ENCODE data around the gene TSPYL6. TPM values are rescaled to one million over a fixed set of nuclear protein-coding genes. Genes with fewer than 3 reads are reported as not detected.
A peak's percentile ranks its signal among the peaks of the same experiment; 100 is the strongest.

Gene TSPYL6
- total RNA-seq, 2 donors from 2014 or later: not detected

GRCh38 chr2:54208364-54209240 is 47.4 kb downstream of the TSPYL6 start:
- DNase-seq (no peak), ATAC-seq (peak in 1 of 2 donors; percentile 40)
- intact Hi-C loops (cut with DNase I): loop anchor here in 1 of 2 donors (10.0 kb wide), 2 partner anchors 246 to 316 kb away; partner anchors contain the start of gene SPTBN1

DNA sequence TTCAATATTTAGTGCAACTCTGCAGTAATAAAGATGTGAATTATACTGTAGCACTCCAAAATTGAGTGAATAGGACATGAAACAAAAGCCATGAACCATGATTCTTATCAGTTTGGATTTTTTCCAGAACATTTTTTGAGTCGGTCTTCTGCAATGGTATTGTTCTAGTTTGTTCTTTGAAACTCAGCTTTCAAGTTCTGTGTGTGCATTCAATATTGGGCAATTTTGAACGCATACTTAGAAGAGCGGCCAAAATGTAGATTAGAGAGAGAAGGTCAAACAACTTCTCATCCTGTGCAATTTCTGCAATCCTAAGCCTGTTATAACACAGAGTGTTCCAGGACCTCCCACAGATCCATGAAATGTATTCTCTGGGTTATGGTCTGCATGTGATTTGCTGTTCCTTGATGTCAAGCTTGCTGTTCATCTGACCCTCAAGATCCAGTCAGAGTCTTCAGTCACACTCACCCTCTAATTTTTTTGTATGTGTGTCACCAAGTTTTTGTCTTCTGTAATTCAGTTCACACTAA is 48.3 kb downstream of the TSPYL6 start:
- peak in 1 of 2 donors; percentile 12 for ATAC-seq
- no peak for DNase-seq
- intact Hi-C loops (cut with DNase I): loop anchor here in 1 of 2 donors (10.0 kb wide), 2 partner anchors 247 to 317 kb away; partner anchors contain the start of gene SPTBN1

- intact Hi-C loops (cut with DNase I): loop anchor here in 1 of 2 donors (10.0 kb wide), 2 partner anchors 248 to 318 kb away; partner anchors contain the start of gene SPTBN1
- ATAC-seq (peak in 1 of 2 donors; percentile 40), DNase-seq (no peak)
These were observed 49.4 kb downstream of the TSPYL6 start for GRCh38 chr2:54206596-54206995.

GRCh38 chr2:54204476-54204875 is 51.6 kb downstream of the TSPYL6 start:
- intact Hi-C loops (cut with DNase I): loop anchor here in 1 of 2 donors (10.0 kb wide), 2 partner anchors 250 to 320 kb away; partner anchors contain the start of gene SPTBN1
- ATAC-seq: no peak

More at GRCh38 chr2:54204476-54204875, 51.6 kb downstream of the TSPYL6 start:
- DNase-seq: no peak

Other genes starting within 250 kb of the TSPYL6 start
- gene ACYP2, start 140.6 kb downstream of the TSPYL6 start, total RNA-seq: 10 to 100 TPM; 43.0 to 43.2 TPM
- 100 to 1,000 TPM; 329 to 332 TPM for gene SPTBN1, start 200.1 kb upstream of the TSPYL6 start, total RNA-seq